PC-9 (cell line): ENCODE results near the gene VOPP1.

ENCODE experiments used
- EZH2 ChIP-seq: fragments of 200-600 bp; sonication (generic); IDR thresholded peaks from 2 replicates; pipeline ENCODE4 v1.8.0; 2017; ENCODE audit warnings: antibody characterized with exemption, low read depth
- TF ChIP-seq, protein P1 (sequence below): fragments of 200-600 bp; sonication (generic); conservative IDR thresholded peaks from 2 replicates; pipeline ENCODE4 v1.6.1; 2017; ENCODE audit warnings: mixed run types, antibody characterized with exemption, mild to moderate bottlenecking, moderate library complexity

DNA sequence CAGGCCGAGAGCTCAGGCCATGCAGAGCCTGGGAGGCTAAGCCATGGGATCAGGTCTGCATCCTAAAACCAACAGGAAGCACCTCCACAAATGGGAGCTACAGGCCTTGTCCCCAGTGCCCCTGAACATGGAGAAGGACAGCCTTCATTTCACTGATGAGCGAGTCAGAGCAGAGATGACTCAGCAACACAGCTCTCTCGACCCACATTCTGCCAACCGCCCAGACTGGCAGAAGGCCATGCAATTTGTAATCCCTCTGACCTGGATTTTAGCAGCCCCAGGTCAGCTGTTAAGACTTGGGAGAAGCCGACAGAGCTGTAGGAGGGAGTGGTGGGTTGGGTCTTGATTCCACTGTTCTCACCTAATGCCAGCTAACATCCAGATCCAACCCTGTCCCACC lies 25.5 kb downstream of the VOPP1 start:
- TF ChIP-seq, protein P1, sequence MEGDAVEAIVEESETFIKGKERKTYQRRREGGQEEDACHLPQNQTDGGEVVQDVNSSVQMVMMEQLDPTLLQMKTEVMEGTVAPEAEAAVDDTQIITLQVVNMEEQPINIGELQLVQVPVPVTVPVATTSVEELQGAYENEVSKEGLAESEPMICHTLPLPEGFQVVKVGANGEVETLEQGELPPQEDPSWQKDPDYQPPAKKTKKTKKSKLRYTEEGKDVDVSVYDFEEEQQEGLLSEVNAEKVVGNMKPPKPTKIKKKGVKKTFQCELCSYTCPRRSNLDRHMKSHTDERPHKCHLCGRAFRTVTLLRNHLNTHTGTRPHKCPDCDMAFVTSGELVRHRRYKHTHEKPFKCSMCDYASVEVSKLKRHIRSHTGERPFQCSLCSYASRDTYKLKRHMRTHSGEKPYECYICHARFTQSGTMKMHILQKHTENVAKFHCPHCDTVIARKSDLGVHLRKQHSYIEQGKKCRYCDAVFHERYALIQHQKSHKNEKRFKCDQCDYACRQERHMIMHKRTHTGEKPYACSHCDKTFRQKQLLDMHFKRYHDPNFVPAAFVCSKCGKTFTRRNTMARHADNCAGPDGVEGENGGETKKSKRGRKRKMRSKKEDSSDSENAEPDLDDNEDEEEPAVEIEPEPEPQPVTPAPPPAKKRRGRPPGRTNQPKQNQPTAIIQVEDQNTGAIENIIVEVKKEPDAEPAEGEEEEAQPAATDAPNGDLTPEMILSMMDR, result no peak
- TF ChIP-seq EZH2, result no peak
